NCI-H1105 treated with DMSO at 0.1 percent for 48 hours (cell line): ENCODE data around the gene HSPG2.

ENCODE experiments used
- DNase-seq: peaks from one replicate; lab custom pipeline; 2025; lab: John Stamatoyannopoulos, UW

HSPG2 gene

GRCh38 chr1:21879928-21880618, 57.0 kb downstream of the HSPG2 start:
- no peak for DNase-seq

GRCh38 chr1:21878840-21879478, 58.2 kb downstream of the HSPG2 start:
- DNase-seq = no peak

- no peak for DNase-seq
Observed at GRCh38 chr1:21878009-21878773, 58.9 kb downstream of the HSPG2 start.

- DNase-seq = no peak
Observed at GRCh38 chr1:21876267-21876666, 60.8 kb downstream of the HSPG2 start.

- peak; percentile 87 for DNase-seq
Observed at GRCh38 chr1:21875621-21876063, 61.5 kb downstream of the HSPG2 start.

- peak; percentile 77 for DNase-seq
Observed at GRCh38 chr1:21874778-21875547, 62.1 kb downstream of the HSPG2 start.

GRCh38 chr1:21874328-21874727, 62.8 kb downstream of the HSPG2 start:
- DNase-seq = peak; percentile 70

- no peak for DNase-seq
Observed at GRCh38 chr1:21873761-21874160, 63.3 kb downstream of the HSPG2 start.

- DNase-seq = no peak
Observed at GRCh38 chr1:21873174-21873573, 63.9 kb downstream of the HSPG2 start.

- DNase-seq = no peak
Observed at GRCh38 chr1:21872445-21873079, 64.5 kb downstream of the HSPG2 start.

- DNase-seq = no peak
Observed at GRCh38 chr1:21871943-21872342, 65.2 kb downstream of the HSPG2 start.

GRCh38 chr1:21870611-21871010, 66.5 kb downstream of the HSPG2 start:
- no peak for DNase-seq

GRCh38 chr1:21869620-21870121, 67.4 kb downstream of the HSPG2 start:
- peak; percentile 70 for DNase-seq

- no peak for DNase-seq
Observed at GRCh38 chr1:21868941-21869454, 68.1 kb downstream of the HSPG2 start.

- DNase-seq = no peak
Observed at GRCh38 chr1:21868482-21868881, 68.6 kb downstream of the HSPG2 start.

GRCh38 chr1:21867451-21867996, 69.6 kb downstream of the HSPG2 start:
- DNase-seq = no peak

GRCh38 chr1:21866707-21867043, 70.4 kb downstream of the HSPG2 start:
- no peak for DNase-seq

GRCh38 chr1:21865943-21866706, 71.0 kb downstream of the HSPG2 start:
- DNase-seq = no peak

- DNase-seq = no peak
Observed at GRCh38 chr1:21865609-21865942, 71.5 kb downstream of the HSPG2 start.

GRCh38 chr1:21864730-21865129, 72.4 kb downstream of the HSPG2 start:
- DNase-seq = no peak
